Prostate gland (tissue), 2 donors: ENCODE data around the gene DDX41. TPM values are rescaled to one million over a fixed set of nuclear protein-coding genes. Genes with fewer than 3 reads are reported as not detected.

ENCODE experiments used
- DNase-seq: peaks from one replicate; pipeline ENCODE4 v3.0.0-alpha.2; 2019; ENCODE audit warnings: low spot score
- H3K27ac ChIP-seq, 2 donors: fragments of 200-600 bp; sonication (generic); 2 replicates each; pipeline ENCODE4 v1.5.1; 2017 to 2019
- H3K27me3 ChIP-seq: fragments of 200-600 bp; sonication (generic); replicated peaks from 2 replicates; pipeline ENCODE4 v1.5.1; 2019; ENCODE audit not compliant: insufficient read depth
- H3K36me3 ChIP-seq, 2 donors: fragments of 200-600 bp; sonication (generic); 1 replicate in 1 of 2; 2 replicates in 1 of 2; pipeline versions ENCODE4 v1.5.1 to v1.8.1; 2017 to 2019
- H3K4me1 ChIP-seq: fragments of 200-600 bp; sonication (generic); replicated peaks from 2 replicates; pipeline ENCODE4 v1.5.1; 2019
- H3K4me3 ChIP-seq, 2 donors: fragments of 200-600 bp; sonication (generic); 2 replicates each; pipeline ENCODE4 v1.5.1; 2017 to 2019
- H3K9me3 ChIP-seq: fragments of 200-600 bp; sonication (generic); 2 replicates; pipeline ENCODE4 v1.5.1; 2017
- CTCF ChIP-seq, 4 experiments: fragments of 200-600 bp in 2 of 4; fragments of 450-650 bp in 2 of 4; sonication (generic) in 2 of 4; IDR thresholded peaks; 1 replicate in 3 of 4; 2 replicates in 1 of 4; pipeline ENCODE4 v1.5.1; 2016 to 2019; ENCODE audit warnings: antibody characterized with exemption in 4 of 4, mild to moderate bottlenecking in 2 of 4, moderate library complexity in 2 of 4
- POLR2A ChIP-seq: fragments of 450-650 bp; IDR thresholded peaks from one replicate; pipeline ENCODE4 v1.6.1; 2016; ENCODE audit warnings: antibody characterized with exemption, mild to moderate bottlenecking
- POLR2AphosphoS5 ChIP-seq: sonication (generic); formaldehyde crosslinking; IDR thresholded peaks from one replicate; pipeline ENCODE4 v1.6.1; 2017; ENCODE audit warnings: antibody characterized with exemption
- WGBS: methylation state at CpG from one replicate; pipeline ENCODE4 v1.1.5; 2018; 5-methylcytosine and 5-hydroxymethylcytosine counted together
- intact Hi-C: fragments of 100-400 bp; cut with DNase I; formaldehyde crosslinking; loops from one replicate; pipeline ENCODE4 v1.14.2; 2022
- total RNA-seq, 2 donors: library from RNA; depleted of rRNA; stranded (reverse); fragments of >200 nt; gene quantifications; one replicate each; pipeline ENCODE4 v1.1.0, GENCODE V29; 2016

The DDX41 gene
- total RNA-seq, 2 donors from 2014 or later, result 126 to 139 TPM

- Histone ChIP-seq H3K27ac (no peak overlapping the region), H3K36me3 (peaks cover 9 to 17% of the 10 kb centered on the region in 2 donors), H3K27me3 (no peaks in the 10 kb centered on the region), H3K4me1 (no peaks in the 10 kb centered on the region), H3K9me3 (no peaks in the 10 kb centered on the region), H3K4me3 (no peak overlapping the region)
- DNase-seq, result no peak
- WGBS, result 90% methylated on average over 15 of the region's 15 CpGs
- TF ChIP-seq POLR2AphosphoS5, result no peak
- no peak for TF ChIP-seq CTCF (IDR thresholded peaks at IDR 0.05)
- no peak for TF ChIP-seq POLR2A
- intact Hi-C loops, result no loop called here
Measured at GRCh38 chr5:177510567-177511053, 6.2 kb downstream of the DDX41 start.

- intact Hi-C loops, result no loop called here
- no peaks in the 10 kb centered on the region for H3K27me3 ChIP-seq
- 79% methylated on average over 11 of the region's 11 CpGs for WGBS
- H3K9me3 ChIP-seq, result no peaks in the 10 kb centered on the region
- DNase-seq, result no peak
- no peak overlapping the region for H3K4me3 ChIP-seq
- H3K27ac ChIP-seq, result no peak overlapping the region
- peaks cover 9 to 17% of the 10 kb centered on the region in 2 donors for H3K36me3 ChIP-seq
- TF ChIP-seq POLR2AphosphoS5, result no peak
- no peaks in the 10 kb centered on the region for H3K4me1 ChIP-seq
Measured at GRCh38 chr5:177509991-177510566, 6.7 kb downstream of the DDX41 start.

- H3K4me1 ChIP-seq, result no peaks in the 10 kb centered on the region
- no peak for TF ChIP-seq POLR2A
- no peak for TF ChIP-seq CTCF (IDR thresholded peaks at IDR 0.05)
- TF ChIP-seq POLR2AphosphoS5, result no peak
- no peak for DNase-seq
- no peak within 1 kb of the TSS for H3K4me3 ChIP-seq
- H3K27me3 ChIP-seq, result no peaks in the 10 kb centered on the region
- intact Hi-C loops, result no loop called here
- WGBS, result 49% methylated on average over 20 of the region's 20 CpGs
- H3K27ac ChIP-seq, result no peak within 1 kb of the TSS
- H3K36me3 ChIP-seq, result peaks cover 5 to 17% of the 10 kb centered on the region in 2 donors
- no peaks in the 10 kb centered on the region for H3K9me3 ChIP-seq
Measured at GRCh38 chr5:177509381-177509951, 7.3 kb downstream of the DDX41 start, which contains the start of gene DOK3. TSS of gene DOK3 (minus strand) at chr5:177509826. CDS start at chr5:177509540, 286 bp downstream.

GRCh38 chr5:177508837-177509236 is 7.9 kb downstream of the DDX41 start:
- Histone ChIP-seq H3K9me3 (no peaks in the 10 kb centered on the region), H3K27me3 (no peaks in the 10 kb centered on the region), H3K27ac (no peak overlapping the region), H3K36me3 (peaks cover 5 to 17% of the 10 kb centered on the region in 2 donors), H3K4me3 (no peak overlapping the region), H3K4me1 (no peaks in the 10 kb centered on the region)
- 51% methylated on average over 8 of the region's 8 CpGs for WGBS
- intact Hi-C loops, result no loop called here
- DNase-seq, result no peak
- TF ChIP-seq CTCF (IDR thresholded peaks at IDR 0.05) (no peak), POLR2AphosphoS5 (no peak), POLR2A (no peak)

GRCh38 chr5:177508221-177508611 is 8.5 kb downstream of the DDX41 start:
- Histone ChIP-seq H3K27ac (no peak overlapping the region), H3K9me3 (no peaks in the 10 kb centered on the region), H3K36me3 (peaks cover 5 to 12% of the 10 kb centered on the region in 2 donors), H3K27me3 (no peaks in the 10 kb centered on the region), H3K4me1 (no peaks in the 10 kb centered on the region), H3K4me3 (no peak overlapping the region)
- TF ChIP-seq CTCF (IDR thresholded peaks at IDR 0.05) (no peak), POLR2A (no peak), POLR2AphosphoS5 (no peak)
- WGBS, result 95% methylated on average over 26 of the region's 26 CpGs
- no peak for DNase-seq
- intact Hi-C loops, result no loop called here
